GM18517 (cell line): ENCODE data around the gene TC2N.
A peak's percentile ranks its signal among the peaks of the same experiment; 100 is the strongest.
"Not testable (repeated sequence)": the region's sequence is repeated elsewhere in the genome, so short reads cannot be mapped to it uniquely, and the experiment has no call there.

Experiments
- ATAC-seq: cut with Tn5 transposase; IDR thresholded peaks from one replicate; pipeline ENCODE4 v1.9.1; 2021; ENCODE audit warnings: mild to moderate bottlenecking, moderate library complexity; ENCODE audit not compliant: unreplicated experiment

TC2N gene

GRCh38 chr14:91867316-91867988 is at the start of gene TC2N:
TC2N (minus strand) TSS chr14:91867536; CDS start chr14:91813769, 53,767 bp downstream.
- no peak for ATAC-seq

- ATAC-seq: peak; percentile 13
Measured at GRCh38 chr14:91912035-91912434, 44.7 kb upstream of the TC2N start.

DNA sequence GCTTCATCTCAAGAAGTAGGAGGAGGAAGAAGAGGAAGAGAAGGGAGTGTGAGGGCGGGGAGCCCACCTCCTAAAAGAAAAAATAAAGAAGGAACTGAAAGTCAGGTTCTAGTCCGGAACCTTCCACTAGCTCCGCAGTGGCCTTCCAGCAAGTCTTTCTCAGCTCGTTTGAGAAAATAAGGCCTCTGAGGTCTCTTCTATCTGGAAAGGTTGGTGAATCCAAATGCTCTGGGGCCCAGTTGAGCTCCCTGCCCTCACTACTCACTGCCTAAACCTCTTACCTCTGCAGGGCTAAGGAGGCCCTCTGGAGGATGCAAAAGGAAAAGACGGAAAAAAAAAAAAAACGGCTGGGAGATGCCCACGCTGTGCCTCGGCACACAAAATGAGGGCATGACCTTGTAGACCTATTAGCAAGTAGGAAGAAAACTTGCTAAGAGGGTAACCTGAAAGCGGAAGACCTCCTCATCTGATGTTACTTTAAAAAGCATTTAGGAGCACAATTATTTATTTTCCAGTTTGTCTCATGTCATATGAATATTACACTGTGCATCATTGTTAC is 44.2 kb upstream of the TC2N start:
- peak; percentile 61 for ATAC-seq

DNA sequence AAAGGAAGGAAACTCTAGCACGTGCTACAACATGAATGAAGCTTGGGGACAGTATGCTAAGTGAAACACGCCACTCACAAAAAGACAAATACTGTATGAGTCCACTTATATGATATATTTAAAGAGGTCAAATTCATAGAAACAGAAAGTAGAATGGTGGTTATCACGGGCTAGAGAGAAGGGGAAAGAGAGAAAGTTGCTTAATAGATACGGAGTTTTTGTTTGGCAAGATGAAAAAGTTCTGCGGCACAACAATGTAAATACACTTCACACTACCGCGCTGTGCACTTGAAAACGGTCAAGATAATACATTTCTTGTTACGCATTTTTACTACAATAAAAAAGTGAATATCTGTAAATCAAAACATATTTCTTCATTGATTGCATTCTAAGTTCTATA is 42.9 kb upstream of the TC2N start:
- no peak for ATAC-seq

- no peak for ATAC-seq
Measured at GRCh38 chr14:91906374-91906773, 39.0 kb upstream of the TC2N start.

DNA sequence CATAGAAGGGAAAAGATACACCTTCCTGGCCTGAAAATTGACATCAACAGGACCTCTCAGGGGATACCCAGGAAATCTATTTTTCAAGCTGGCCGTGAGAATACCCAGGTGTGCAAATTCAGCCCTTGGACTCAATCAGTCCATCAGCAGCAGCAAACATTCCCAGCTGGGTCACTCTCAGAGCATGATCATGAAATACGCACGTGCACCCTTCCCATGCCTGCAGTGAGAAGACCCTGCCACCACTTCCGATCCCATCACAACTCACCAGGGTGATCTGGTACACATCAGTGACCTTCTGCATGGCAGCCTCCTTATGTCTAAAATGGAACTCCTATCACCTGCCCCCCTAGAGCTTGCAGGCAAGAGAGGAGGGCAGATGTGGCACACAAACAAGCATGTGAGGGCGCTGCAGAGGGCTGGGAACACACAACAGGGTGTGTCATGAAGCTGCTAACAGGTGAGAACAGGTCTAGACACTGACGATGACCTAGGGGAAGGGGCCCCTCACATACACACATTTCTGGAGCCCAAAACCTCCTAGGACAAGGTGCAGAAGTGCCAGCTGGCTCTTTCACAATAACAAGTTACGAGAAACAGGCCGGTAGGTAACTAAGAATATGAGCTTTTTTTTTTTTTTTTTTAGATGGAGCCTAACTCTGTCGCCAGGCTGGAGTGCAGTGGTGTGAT is 37.8 kb upstream of the TC2N start:
- no peak for ATAC-seq

- no peak for ATAC-seq
Measured at GRCh38 chr14:91904483-91904882, 37.1 kb upstream of the TC2N start.

DNA sequence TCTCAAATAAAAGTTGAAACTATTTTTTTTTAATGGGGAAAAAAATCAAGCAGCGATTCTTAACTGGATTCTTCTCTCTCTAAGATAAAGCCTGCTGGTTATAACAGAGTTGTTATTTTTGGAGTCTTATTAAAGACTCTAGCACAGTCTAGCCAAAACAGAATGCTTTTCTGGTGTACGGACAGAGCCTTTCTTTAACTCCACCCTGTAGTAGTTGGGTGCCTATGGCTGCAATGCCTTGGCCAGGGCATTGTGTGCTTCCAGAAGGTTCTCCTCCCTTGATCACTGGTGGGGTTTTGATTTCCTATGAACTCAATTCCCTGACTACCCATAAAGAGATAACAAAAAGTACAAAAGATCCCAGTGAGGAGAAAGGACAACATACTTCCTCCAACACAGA is 35.7 kb upstream of the TC2N start:
- ATAC-seq: no peak

- no peak for ATAC-seq
Measured at GRCh38 chr14:91902336-91902735, 35.0 kb upstream of the TC2N start.

DNA sequence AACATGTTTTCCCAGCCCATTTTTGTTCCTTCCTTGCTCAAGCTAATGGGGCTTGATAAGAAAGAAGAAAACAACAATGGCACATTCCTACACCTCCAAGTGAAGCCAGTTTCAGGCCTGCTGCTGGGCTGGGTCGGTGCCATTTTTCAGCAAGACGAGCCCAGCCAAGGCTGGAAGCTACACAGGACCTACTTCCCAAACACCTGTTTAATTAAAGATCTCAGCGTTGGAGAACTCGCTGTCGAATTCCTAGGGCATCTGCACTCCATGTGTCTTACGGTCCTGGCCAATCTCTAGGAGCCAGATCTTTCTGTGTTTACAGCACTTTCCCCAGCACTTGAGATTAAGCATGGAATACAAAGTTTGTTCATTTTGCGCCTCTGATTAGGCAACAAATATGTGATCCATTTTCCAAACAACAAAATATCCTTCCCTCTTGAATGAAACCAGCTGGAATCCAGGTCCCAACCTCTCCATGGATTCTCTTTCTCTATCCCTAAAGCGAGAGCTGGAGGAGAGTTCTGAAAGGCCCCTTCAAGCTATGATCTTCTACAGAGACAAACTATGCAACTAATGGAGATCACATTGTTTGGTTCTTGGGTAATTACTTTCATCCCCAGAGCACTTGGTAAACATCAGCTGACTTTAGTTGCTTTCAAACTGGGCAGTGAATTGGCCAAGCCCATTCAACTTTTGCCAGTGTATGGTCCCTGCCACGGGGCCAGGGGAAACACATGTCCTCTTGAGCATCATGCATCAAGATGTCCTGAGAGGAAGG is 34.3 kb upstream of the TC2N start:
- no peak for ATAC-seq

- ATAC-seq: no peak
Measured at GRCh38 chr14:91899806-91900205, 32.5 kb upstream of the TC2N start.

- no peak for ATAC-seq
Measured at GRCh38 chr14:91899213-91899612, 31.9 kb upstream of the TC2N start.

DNA sequence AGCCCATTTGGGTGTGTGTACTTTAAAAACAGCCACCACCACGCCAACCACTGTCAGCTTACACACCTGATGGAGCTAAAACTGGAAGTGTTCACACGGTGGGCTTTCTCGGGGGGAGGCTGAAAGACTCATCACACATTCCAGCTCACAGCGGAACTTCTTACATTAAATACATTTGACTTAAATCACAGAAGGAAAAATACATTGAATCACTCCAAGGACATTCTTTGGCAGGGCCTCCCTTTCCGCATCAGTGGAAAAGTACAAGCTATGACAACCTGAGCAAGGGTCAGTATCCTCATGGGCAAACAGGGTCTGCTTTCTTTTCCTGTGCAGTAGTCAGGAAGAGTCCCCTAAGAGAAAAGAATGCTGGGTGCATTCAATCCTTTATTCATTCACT is 31.0 kb upstream of the TC2N start:
- no peak for ATAC-seq

GRCh38 chr14:91897716-91898115 is 30.4 kb upstream of the TC2N start:
- ATAC-seq: not testable (repeated sequence)

DNA sequence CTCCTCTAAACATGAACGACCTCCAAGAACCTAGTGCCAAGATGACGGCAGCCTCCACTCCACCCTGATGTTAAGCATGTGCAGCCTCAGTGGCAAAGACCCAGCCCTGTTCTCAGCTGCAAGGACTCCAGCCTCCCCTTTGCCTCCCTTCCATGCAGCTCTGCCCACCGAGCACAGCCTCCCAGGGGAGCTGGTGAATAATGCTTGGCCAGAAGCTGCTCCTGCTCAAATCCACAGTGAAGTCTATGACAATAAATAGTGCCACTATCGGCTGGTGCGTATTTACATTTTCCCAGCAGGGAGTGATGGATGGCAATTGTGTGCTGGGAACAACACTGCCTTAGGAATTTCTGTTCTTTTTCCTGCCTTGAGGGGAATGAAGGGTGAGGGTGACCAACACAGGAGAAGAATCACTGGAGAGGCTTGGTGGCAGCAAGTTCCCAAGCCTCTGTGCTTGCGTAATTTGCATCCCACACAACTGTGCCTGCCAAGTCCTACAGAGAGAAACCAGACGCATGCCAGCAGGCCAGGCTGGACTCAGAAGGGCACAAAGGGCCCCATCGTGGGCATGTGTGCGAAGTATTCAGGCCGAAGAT is 29.9 kb upstream of the TC2N start:
- no peak for ATAC-seq

GRCh38 chr14:91896419-91896818 is 29.1 kb upstream of the TC2N start:
- ATAC-seq: no peak

- ATAC-seq: no peak
Measured at GRCh38 chr14:91893669-91894068, 26.3 kb upstream of the TC2N start.

DNA sequence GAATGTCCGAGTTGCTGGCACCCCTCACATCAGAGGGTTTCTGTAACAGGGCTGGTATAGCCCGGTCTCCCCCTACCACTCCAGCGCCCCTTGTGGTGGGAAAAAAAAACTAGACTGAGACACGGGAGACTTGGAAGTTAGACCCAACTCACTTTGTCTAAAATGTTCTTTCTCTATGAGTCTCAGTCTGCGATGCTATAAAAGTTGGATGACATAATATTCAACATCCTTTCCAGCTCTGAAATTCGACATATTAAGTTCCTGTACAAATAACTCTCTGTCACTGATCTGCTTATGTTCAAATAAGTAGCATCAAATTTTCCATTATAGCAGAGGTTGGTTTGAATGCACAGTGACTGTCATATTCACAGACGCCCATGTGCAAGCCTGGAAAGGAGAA is 25.7 kb upstream of the TC2N start:
- no peak for ATAC-seq

- ATAC-seq: no peak
Measured at GRCh38 chr14:91891721-91892220, 24.4 kb upstream of the TC2N start.

GRCh38 chr14:91891101-91891500 is 23.8 kb upstream of the TC2N start:
- ATAC-seq: no peak

GRCh38 chr14:91890291-91890749 is 23.0 kb upstream of the TC2N start:
- ATAC-seq: no peak
